Stimulated activated naive CD4-positive, alpha-beta T cell treated with Interleukin-2 at 50 U/mL for 16 hours (primary cell): Measurements from ENCODE around the gene ATL3.
A peak's percentile ranks its signal among the peaks of the same experiment; 100 is the strongest.
"Not testable (repeated sequence)": the region's sequence is repeated elsewhere in the genome, so short reads cannot be mapped to it uniquely, and the experiment has no call there.

Source experiments
- DNase-seq: peaks from one replicate; lab custom pipeline; 2025; lab: John Stamatoyannopoulos, UW

Gene ATL3

GRCh38 chr11:63681321-63682065 lies 10.3 kb upstream of the ATL3 start, which contains the start of gene RTN3:
Gene RTN3 (plus strand): TSS chr11:63681500. CDS start chr11:63681637, 137 bp downstream.
- DNase-seq: peak; percentile 96

GRCh38 chr11:63680834-63681320 lies 9.7 kb upstream of the ATL3 start:
- DNase-seq: peak; percentile 31

- DNase-seq: no peak
Observed at GRCh38 chr11:63673579-63673978, 2.4 kb upstream of the ATL3 start.

- DNase-seq: no peak
Observed at GRCh38 chr11:63672936-63673539, 1.9 kb upstream of the ATL3 start.

DNA sequence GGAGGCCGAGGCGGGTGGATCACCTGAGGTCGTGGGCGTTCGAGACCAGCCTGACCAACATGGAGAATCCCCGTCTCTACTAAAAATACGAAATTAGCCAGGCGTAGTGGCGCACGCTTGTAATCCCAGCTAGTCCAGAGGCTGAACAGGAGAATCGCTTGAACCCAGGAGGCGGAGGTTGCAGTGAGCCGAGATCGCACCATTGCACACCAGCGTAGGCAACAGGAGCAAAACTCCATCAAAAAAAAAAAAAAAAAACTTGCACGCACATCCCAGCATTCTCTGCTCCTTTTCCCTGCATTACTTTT lies 934 bp upstream of the ATL3 start:
- DNase-seq: no peak

DNA sequence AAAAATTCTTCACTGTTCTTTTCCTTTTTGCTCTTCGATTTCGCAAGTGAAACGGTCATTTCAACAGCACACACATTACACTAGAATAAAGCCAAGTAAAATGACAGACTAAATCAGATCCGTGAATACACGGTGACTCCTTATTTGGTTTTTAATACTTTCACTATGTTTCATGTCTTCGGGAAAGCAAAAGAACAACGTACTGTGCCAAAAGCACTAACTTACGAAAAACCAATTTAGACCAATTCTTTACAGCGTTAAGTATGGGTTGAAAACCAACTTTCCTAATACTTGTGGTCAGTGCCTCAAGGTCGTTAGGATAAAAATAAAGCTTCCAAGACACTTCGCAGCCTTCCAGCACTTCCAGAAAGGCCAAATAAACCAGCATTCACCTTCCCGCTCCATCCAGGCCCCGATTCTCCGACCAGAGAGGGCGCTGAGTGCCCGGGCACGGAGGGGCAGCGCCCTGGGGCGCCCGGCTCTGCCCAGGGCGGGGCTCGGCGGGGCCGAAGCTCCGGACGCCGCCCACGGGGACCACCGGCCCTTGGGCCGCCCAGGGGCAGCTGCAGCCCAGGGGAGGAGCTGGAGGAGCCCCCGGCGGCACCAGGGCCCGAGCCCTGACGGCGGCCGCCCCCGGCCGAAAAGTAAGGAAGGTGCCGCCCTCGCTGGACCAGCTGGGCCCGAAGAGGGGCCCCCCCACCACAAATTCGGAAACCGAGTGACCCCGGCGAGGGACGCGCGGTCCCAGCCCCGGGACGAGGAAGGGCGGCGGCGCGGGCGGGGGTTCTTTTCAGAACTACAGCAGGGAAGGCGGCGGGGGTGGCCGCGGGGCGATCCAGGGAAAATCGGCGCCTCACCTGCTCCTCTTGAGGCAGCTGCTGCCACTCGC lies 499 bp downstream of the ATL3 start:
- no peak for DNase-seq

DNA sequence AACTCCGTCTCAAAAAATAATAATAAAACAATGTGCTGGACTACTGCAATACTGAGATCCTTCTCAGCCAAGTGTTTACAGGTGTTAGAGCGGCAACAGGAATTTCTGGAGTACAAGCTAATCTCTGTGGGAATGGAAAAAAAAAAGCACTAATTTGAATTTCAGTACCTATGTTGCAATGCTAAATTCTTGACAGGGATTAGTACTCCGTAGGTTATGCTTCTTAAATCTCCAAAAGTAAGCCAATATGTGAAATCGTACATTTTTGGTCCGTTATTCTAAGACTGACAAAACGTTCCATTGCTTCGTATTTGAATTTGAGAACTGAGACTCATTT lies 1.1 kb downstream of the ATL3 start:
- DNase-seq: no peak

- no peak for DNase-seq
Observed at GRCh38 chr11:63667995-63668795, 3.0 kb downstream of the ATL3 start.

DNA sequence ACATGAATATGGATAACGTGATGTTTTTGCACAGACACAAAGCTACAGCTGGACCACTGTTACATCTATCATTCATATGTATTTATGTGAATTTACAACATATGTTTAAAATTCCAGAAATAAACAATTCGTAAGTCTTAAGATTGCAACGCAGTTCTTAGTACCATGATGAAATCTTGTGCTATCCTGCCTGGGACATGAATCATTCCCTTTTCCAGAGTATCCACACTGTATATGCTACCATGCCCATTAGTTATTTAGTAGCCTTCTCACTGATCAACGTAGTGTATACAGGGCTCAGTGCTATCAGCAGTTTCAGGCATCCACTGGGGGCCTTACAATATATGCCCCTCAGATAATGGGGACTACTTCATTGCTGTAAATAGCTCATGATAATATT lies 4.3 kb downstream of the ATL3 start:
- DNase-seq: no peak

GRCh38 chr11:63663809-63664208 lies 7.4 kb downstream of the ATL3 start:
- DNase-seq: no peak

- no peak for DNase-seq
Observed at GRCh38 chr11:63660972-63661371, 10.2 kb downstream of the ATL3 start.

DNA sequence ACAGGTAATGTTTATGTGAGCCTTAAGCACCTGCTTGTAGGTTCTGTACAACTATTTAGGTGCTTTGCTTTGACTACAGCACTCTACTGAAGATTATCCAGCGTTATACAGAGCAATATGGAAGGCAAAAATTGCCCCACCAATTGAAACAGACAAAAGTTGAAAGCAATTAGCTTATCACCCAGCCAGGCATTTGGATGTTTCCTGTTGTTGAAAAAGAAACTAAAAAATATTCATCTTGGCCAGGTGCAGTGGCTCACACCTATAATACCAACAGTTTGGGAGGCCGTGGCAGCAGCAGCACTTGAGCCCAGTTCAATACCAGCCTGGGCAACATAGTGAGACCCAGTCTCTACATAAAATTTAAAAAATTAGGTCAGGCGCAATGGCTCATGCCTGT lies 18.5 kb downstream of the ATL3 start:
- DNase-seq: no peak

- DNase-seq: no peak
Observed at GRCh38 chr11:63643205-63643604, 28.0 kb downstream of the ATL3 start.

DNA sequence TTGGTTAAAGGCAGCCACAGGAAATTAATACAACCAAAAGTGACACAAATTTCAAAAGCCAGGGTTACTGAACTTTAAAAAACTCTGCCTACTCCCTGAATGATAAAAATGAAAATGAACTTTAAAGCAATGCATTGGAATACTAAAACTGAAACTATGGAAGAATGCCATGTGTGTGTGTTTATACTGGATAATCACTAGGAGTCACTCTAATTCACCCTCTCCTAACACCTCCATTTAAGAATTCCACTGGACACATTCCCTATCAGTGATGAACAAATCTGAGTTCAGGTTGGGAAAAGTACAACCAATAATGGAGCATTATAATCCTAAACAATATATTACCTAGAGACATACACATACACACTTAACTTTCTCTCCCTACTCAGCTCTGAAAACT lies 29.4 kb downstream of the ATL3 start:
- DNase-seq: no peak

GRCh38 chr11:63639199-63639832 lies 31.9 kb downstream of the ATL3 start:
- no peak for DNase-seq

GRCh38 chr11:63638436-63638835 lies 32.7 kb downstream of the ATL3 start:
- DNase-seq: not testable (repeated sequence)

- peak; percentile 37 for DNase-seq
Observed at GRCh38 chr11:63635762-63636465, 35.3 kb downstream of the ATL3 start.

- DNase-seq: no peak
Observed at GRCh38 chr11:63629426-63629825, 41.8 kb downstream of the ATL3 start.

- no peak for DNase-seq
Observed at GRCh38 chr11:63623513-63624140, 47.5 kb downstream of the ATL3 start.

DNA sequence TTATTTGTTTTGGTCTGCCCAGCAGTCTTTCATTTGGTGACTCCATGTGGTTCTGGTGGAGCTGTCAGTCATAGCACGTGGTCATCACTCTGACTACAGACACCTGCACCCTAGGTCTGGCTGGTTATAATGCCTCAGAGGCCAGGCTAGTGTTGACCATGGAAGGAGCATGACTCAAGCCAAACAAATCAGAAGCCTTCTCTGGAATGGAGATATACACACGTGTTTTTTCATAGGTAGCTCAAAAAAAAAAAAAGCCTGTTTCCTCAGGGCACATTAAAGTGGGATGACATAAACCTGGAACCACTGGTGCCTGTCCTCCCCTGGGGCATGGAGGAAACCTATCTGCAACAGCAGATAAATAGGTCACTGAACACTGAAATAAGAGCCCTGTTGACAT lies 48.9 kb downstream of the ATL3 start:
- no peak for DNase-seq
